Measurements from ENCODE around the gene SAXO2. TPM values are rescaled to one million over a fixed set of nuclear protein-coding genes. Genes with fewer than 3 reads are reported as not detected.
A peak's percentile ranks its signal among the peaks of the same experiment; 100 is the strongest.
"Not testable (repeated sequence)": the region's sequence is repeated elsewhere in the genome, so short reads cannot be mapped to it uniquely, and the experiment has no call there.

Gene SAXO2, protein sequence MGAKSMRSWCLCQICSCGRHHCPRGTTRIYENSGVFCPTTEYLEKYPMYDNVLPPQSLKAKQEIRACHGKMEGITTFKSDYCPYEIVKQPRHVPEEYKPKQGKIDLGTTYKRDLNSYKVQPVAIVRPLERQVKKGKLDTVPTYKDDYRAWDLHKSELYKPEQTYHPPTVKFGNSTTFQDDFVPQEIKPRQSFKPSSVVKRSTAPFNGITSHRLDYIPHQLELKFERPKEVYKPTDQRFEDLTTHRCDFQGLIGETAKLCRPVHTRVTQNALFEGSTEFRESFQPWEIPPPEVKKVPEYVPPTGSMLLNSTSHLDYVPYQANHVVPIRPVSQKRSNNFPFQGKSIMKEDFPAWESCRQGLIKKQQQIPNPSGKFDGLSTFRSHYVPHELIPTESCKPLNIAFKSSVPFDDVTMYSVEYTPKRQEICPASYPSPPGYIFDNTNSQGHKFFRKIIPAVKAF
- total RNA-seq: 4.1 TPM

DNA sequence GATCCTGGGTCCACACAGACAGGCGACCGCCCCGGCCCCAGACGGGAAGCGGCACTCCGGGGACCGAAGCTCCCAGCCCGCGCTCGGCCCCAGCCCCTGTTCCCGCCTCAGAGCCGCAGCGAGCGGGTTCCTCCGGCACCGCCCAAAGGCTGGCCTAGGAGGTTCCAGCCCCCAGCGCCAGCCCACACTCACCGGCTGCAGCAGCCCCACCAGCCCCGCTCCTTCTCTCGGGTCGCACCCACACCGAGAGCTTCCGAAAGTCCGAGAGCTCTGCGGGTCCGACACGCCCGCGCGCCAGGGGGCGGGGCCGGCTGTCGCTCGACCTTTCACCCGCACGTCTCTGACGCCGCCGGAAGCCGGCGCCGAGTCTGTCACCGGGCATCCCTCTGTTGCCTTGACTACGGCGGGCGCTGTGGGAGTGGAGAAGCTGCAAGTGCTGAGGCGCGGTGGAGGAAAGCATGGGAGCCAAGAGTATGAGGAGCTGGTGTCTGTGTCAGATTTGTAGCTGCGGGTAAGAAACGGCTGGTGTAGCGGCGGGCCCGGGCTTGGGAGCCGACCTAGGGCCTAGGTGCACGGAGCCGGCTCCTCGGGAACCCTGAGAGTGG lies at the start of gene SAXO2, which contains the start of gene EFL1:
SAXO2 (plus strand) TSS at position 397 of the 605 bp plus-strand sequence; CDS start at position 459, 62 bp downstream.
EFL1 (minus strand) TSS at position 313 of the 605 bp plus-strand sequence. CDS start 956 bp downstream, outside the sequence.
- no peak for FAIRE-seq
- DNase-seq (ENCODE audit: low spot score in 2 of 2): peak; percentile 81 to 88

- DNase-seq (ENCODE audit: low spot score in 2 of 2): not testable (repeated sequence)
- peak; percentile 86 for FAIRE-seq
These were observed 46.5 kb upstream of the SAXO2 start for GRCh38 chr15:82216092-82216491.

GRCh38 chr15:82221535-82221934 lies 41.1 kb upstream of the SAXO2 start:
- FAIRE-seq; DNase-seq (ENCODE audit: low spot score in 2 of 2): not testable (repeated sequence)

DNA sequence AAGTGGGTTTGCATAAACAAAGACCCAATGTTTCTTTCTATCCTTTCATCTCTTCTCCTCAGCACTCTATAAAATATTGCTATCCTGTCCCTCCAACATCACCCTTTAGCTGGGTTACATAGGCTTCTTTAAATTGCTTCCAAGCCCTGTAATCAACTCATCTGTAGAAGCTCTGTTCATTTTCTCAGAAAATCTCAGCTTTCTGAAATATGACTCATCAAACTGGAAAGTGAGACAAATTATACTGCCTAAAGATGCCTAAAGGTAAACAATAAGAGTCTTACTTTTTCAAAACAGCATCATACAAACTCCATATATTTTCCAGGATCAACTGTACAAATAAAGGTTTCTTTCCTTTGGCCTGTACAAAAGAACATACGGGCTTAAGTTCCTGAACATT lies 33.9 kb upstream of the SAXO2 start:
- no peak for FAIRE-seq
- no peak for DNase-seq (ENCODE audit: low spot score in 2 of 2)

- no peak for FAIRE-seq
- DNase-seq (ENCODE audit: low spot score in 2 of 2): no peak
These were observed 31.4 kb upstream of the SAXO2 start for GRCh38 chr15:82231233-82231632.

DNA sequence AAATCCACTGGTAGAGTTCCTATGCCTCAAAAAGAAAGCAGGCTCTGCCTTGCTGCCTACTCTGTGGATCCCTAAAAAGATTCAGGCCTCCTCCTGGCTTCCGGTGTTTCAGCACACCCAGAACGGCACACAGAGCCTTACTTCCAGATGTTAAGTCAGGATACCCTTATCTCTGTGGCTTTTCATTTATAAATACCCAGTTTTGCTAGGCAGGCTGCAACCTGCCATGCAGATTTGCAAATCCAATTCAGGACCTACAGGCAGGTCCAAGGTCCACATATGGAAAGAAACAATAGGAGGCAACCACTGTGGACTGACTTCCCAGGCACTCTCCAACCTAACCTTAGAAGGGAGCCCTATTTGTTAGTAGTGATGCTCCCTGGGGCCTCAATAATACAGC lies 30.8 kb upstream of the SAXO2 start:
- DNase-seq (ENCODE audit: low spot score in 2 of 2): no peak
- no peak for FAIRE-seq

GRCh38 chr15:82237944-82238534 lies 24.6 kb upstream of the SAXO2 start:
- not testable (repeated sequence) for FAIRE-seq; DNase-seq (ENCODE audit: low spot score in 2 of 2)

- FAIRE-seq (no peak), DNase-seq (ENCODE audit: low spot score in 2 of 2) (no peak)
These were observed 22.8 kb upstream of the SAXO2 start for GRCh38 chr15:82239685-82240391.

DNA sequence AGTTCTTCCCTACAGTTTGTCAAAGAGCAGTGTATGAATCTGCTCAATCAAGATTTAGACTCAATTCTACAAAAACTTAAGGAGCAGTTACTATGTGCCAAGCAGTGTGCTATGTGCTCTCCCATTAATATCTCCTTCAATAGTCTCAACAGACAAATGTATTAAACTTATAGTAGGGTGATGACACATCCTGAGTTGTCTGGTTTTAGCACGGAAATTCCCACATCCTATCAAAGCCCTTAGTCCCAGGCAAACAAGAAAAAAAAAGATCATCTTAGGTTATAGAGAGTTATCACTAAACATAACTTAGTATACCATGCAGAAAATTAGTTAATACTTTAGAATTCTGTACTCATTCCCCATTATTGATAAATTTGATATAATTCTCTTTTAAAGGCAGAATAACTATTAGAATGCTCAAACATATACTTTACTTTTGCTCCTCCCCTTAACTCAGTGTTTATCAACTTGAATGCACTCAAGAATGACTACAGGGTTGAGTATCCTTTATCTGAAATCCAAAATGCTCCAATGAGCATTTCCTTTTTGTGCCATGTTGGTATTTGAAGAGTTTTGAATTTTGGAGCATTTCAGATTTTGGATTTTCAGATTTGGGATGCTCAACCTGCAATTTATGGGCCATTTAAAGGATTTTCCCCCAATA lies 20.6 kb upstream of the SAXO2 start:
- not testable (repeated sequence) for DNase-seq (ENCODE audit: low spot score in 2 of 2); FAIRE-seq

DNA sequence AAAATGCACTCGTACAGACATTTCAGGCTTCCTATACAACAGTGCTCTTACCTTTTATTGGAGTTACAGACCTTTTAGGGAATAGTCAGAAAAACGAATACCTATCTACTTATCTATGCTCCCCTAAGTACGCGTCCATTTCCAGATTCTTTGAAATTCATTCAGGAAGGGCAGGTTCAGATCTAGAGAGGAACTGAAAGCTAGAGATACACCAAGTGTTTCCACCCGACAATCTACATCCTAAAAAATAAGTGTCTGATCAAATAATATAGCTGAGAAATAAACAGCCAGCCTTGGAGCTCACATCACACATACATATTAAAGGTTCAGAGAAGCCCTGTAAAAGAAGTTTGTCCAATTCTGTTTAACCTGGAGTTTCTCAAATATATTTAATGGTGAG lies 19.0 kb upstream of the SAXO2 start:
- DNase-seq (ENCODE audit: low spot score in 2 of 2); FAIRE-seq: not testable (repeated sequence)

DNA sequence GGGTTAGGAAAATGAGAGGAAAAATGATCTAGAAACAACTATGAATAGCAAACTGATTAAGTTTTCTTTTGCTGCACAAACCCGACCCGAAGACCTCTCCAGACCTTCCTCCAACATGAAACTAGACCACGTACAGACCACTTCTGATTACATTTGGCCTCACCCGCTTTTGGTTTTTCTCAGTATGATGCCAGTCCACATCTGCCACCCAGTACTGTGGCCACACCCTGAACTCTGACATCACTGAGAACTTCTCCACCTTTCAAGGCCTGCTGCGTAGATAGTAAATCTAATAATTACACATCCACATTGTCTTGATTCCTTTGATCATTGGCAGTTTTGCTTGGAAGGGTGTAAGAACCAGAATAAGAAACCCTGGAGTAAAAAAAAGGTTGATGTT lies 16.7 kb upstream of the SAXO2 start:
- not testable (repeated sequence) for FAIRE-seq; DNase-seq (ENCODE audit: low spot score in 2 of 2)

DNA sequence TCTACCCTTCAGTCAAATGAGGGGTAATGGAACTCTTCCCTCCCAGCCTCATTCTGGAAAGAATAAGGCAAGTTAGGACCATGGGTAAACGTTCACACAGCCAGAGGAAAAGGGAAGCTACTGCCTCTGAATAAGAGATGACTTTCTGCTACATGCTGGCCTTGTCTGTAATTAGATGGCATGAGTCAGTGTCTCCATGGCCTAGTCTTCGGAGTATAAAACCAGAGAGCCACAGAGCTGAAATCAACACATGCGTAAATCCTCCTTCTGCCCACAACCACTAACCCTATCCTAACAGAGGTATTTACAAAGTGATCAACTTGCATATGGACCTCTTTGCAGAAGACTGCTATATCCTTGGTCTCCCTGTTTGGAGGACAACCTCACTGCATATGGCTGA lies 14.4 kb upstream of the SAXO2 start:
- DNase-seq (ENCODE audit: low spot score in 2 of 2); FAIRE-seq: not testable (repeated sequence)

- FAIRE-seq: not testable (repeated sequence)
- peak in 1 of 2 donors; percentile 16 for DNase-seq (ENCODE audit: low spot score in 2 of 2)
These were observed 824 bp upstream of the SAXO2 start for GRCh38 chr15:82261566-82262421.

- FAIRE-seq: no peak
- DNase-seq (ENCODE audit: low spot score in 2 of 2): no peak
These were observed 732 bp downstream of the SAXO2 start for GRCh38 chr15:82263350-82263749.

GRCh38 chr15:82267137-82267536 lies 4.5 kb downstream of the SAXO2 start:
- not testable (repeated sequence) for FAIRE-seq; DNase-seq (ENCODE audit: low spot score in 2 of 2)

GRCh38 chr15:82268454-82268853 lies 5.8 kb downstream of the SAXO2 start:
- not testable (repeated sequence) for DNase-seq (ENCODE audit: low spot score in 2 of 2); FAIRE-seq

DNA sequence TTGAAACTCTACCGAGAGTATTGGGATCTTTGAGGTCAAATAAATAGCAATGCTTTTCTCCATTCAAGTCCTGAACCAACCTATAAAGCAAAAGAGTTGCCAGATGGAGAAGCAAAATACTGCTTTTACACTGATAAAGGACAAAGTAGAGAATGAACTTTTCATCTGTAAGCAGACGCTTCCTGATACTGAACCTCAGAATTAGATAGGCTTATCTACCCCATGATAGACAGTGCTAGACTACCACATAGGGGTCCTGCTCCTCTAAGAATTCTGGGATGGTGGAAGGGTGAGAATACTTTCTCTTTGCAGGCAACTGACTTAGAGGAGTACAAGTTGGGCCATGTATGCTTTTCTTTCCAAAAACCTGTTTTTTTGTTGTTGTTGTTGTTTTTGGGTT lies 9.5 kb downstream of the SAXO2 start:
- no peak for FAIRE-seq
- no peak for DNase-seq (ENCODE audit: low spot score in 2 of 2)

DNA sequence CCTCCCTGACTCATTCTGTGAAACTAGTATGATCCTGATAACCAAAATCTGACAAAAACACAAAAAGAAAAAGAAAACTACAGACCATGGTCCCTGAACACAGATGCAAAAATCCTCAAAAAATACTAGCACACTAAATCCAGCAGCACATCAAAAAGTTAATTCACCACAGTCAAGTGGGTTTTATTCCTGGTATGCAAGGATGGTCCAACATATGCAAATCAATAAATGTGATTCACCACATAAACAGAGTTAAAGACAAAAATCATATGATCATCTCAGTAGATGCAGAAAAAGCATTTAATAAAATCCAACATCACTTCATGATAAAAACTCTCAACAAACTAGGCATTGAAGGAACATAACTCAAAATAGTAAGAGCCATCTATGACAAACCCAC lies 12.8 kb downstream of the SAXO2 start:
- FAIRE-seq (no peak), DNase-seq (ENCODE audit: low spot score in 2 of 2) (no peak)

DNA sequence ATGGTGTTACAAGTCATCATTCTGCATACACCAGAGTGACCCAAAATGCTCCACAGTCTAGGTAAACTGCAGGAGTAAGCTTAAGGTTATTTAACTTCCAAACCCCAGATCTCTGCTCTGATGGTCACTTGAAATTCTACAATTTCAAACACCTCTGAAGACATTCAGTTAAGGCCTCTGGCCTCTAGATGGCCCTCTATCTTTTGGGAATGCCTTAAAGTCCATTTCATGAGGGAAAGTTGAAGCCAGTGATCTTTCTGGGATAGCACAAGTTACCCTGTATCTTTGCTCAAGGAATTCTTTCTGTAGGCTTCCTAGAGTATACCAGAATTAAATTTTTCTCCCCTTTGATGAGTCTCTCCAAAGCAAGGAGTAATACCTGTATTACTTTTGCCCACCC lies 18.7 kb downstream of the SAXO2 start:
- peak; percentile 73 for FAIRE-seq
- not testable (repeated sequence) for DNase-seq (ENCODE audit: low spot score in 2 of 2)
